ENCODE measurements around the gene ZNF611.

- TF ChIP-seq, protein P1, sequence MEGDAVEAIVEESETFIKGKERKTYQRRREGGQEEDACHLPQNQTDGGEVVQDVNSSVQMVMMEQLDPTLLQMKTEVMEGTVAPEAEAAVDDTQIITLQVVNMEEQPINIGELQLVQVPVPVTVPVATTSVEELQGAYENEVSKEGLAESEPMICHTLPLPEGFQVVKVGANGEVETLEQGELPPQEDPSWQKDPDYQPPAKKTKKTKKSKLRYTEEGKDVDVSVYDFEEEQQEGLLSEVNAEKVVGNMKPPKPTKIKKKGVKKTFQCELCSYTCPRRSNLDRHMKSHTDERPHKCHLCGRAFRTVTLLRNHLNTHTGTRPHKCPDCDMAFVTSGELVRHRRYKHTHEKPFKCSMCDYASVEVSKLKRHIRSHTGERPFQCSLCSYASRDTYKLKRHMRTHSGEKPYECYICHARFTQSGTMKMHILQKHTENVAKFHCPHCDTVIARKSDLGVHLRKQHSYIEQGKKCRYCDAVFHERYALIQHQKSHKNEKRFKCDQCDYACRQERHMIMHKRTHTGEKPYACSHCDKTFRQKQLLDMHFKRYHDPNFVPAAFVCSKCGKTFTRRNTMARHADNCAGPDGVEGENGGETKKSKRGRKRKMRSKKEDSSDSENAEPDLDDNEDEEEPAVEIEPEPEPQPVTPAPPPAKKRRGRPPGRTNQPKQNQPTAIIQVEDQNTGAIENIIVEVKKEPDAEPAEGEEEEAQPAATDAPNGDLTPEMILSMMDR (IDR thresholded peaks at IDR 0.05; ENCODE audit: low read depth, low read length, poor library complexity, severe bottlenecking), result no peak
- no peak for TF ChIP-seq EZH2phosphoT487 (IDR thresholded peaks at IDR 0.05; ENCODE audit: borderline replicate concordance, low read length)
Measured at GRCh38 chr19:52710538-52710937, 24.3 kb downstream of the ZNF611 start.

All from DOHH2 (cell line).